IPS DF 19.7 (cell line): ENCODE data around the gene KRTAP19-8.

Source experiments
- DNase-seq: peaks from one replicate; pipeline ENCODE4 v3.0.0-alpha.2; 2013; ENCODE audit warnings: low read depth, low spot score

The KRTAP19-8 gene

GRCh38 chr21:31012133-31013089, 25.9 kb downstream of the KRTAP19-8 start:
- no peak for DNase-seq

- DNase-seq: no peak
Observed at GRCh38 chr21:31011412-31011811, 26.9 kb downstream of the KRTAP19-8 start.

DNA sequence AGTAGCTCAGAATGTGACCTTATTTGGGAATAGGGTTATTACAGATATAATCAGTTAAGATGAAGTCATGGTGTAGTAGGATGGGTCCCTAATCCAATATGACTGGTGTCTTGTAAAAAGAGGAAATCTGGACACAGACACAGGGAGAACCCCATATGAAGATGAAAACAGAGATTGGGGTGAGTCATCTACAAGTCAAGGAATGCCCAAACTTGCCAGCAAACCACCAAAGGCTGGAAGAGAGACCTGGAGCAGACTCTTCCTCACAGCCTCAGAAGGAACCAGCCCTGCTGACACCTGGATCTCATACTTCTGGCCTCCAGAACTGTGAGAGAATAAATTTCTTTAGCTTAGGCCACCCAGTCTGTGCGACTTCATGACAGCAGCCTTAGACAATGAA, 29.9 kb downstream of the KRTAP19-8 start:
- DNase-seq: no peak

- no peak for DNase-seq
Observed at GRCh38 chr21:31005019-31005418, 33.3 kb downstream of the KRTAP19-8 start.

DNA sequence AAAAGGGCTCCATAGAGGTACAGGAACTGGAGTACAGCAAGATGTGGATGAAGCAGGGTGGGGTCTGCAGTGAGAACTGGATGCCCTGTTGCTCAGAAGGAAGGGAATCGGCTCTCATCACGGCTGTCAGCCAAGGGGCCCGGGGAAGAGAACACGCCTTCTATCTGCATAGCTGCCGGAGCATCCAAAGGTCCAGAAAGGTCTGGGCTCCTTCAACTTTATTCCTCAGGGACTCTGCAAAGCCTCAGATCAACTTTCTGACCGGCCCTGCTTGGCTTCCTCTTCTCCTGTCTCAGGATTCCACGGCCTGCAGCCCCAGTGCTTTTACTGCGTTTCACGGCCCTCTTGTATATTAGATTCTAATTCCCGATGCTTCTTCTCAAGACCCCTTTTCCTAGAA, 34.8 kb downstream of the KRTAP19-8 start:
- DNase-seq: no peak

- DNase-seq: no peak
Observed at GRCh38 chr21:30997541-30997940, 40.7 kb downstream of the KRTAP19-8 start.

GRCh38 chr21:30996728-30997127, 41.5 kb downstream of the KRTAP19-8 start:
- DNase-seq: no peak

DNA sequence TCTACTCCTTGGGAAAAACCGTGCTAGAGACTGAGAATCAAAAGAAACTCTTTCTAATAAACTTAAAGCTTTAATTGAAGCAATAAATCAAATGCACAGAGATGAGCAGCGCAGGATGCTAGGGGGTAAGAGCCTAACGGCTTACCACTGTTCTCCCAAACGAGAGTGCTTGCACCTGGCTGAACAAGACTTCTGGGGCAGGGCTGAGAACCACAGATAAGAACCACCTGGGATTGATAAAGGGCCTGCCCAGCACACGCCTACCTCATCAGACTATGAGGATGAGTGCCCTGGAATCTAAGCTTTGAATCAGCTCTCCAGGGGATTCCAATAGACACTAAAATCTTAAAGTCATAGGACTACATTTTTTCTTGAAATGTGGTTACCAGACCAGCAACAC, 43.3 kb downstream of the KRTAP19-8 start:
- DNase-seq: no peak

DNA sequence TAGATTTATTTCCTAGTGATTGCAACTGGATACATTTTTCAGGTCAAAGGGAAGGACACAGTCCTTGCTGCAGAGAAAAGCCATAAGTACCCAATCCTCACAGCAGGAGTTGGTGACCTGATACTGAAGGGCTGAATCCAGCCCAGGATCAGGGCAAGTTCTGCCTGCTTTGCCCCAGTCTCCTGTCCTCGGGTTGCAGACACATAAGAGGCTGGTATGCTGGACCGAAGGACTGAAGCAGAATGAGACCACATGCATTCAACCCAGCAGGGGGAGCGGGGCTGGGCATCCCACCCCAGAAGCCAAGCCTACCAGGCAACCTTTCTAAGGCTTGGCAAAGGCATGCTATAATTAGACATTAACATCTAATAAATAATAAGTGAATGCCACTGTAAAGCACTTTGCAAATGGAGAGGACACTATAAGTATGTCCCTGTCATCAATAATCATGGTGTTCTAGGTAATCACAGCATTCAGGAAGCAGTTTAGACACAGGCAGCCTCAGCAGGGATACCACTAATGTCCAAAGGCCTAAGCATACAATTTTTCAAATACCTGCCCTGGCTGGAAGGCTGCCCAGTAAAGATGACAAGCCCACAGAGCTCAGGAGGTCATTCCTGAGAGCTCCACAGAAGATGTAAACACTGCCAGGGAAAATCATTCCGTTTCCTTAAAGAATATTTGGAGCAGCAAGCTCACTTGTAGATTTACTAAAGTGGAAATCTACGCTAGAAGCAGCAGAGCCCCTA, 47.6 kb downstream of the KRTAP19-8 start:
- no peak for DNase-seq

DNA sequence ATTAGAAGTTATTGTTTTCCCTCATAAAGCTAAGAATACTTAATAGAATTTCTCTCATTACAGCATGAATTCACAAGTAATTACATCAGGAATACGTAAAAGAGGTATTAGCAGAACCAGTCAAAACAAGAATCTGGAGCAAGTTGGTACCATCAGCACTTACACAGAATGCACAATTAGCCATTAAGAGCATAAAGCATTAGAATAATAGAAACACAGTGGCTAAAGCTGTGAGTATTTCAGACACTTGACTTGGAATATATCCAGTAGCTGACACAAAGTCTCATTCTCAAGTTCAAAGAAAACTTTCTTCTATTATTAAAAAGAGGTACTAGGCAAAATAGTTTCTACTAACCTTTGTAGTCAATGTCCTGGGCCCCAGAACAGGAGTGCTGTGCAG, 49.6 kb downstream of the KRTAP19-8 start:
- DNase-seq: no peak
